Epidermal melanocyte (primary cell): ENCODE data around the gene AFF3.
"Not testable (repeated sequence)": the region's sequence is repeated elsewhere in the genome, so short reads cannot be mapped to it uniquely, and the experiment has no call there.

Experiments
- DNase-seq: peaks from one replicate; pipeline ENCODE4 v3.0.0; 2011; ENCODE audit warnings: low spot score; ENCODE audit not compliant: insufficient read length

AFF3 gene

GRCh38 chr2:99933894-99934650 lies 208.3 kb downstream of the AFF3 start:
- DNase-seq = no peak

- DNase-seq = not testable (repeated sequence)
Measured at GRCh38 chr2:99933491-99933890, 208.9 kb downstream of the AFF3 start.

- no peak for DNase-seq
Measured at GRCh38 chr2:99928470-99929053, 213.8 kb downstream of the AFF3 start.

- DNase-seq = not testable (repeated sequence)
Measured at GRCh38 chr2:99927690-99928207, 214.6 kb downstream of the AFF3 start.

- DNase-seq = no peak
Measured at GRCh38 chr2:99926986-99927385, 215.4 kb downstream of the AFF3 start.

GRCh38 chr2:99925960-99926359 lies 216.4 kb downstream of the AFF3 start:
- no peak for DNase-seq

GRCh38 chr2:99922664-99923063 lies 219.7 kb downstream of the AFF3 start:
- DNase-seq = no peak

GRCh38 chr2:99921903-99922302 lies 220.5 kb downstream of the AFF3 start:
- DNase-seq = no peak

GRCh38 chr2:99918389-99918788 lies 224.0 kb downstream of the AFF3 start:
- no peak for DNase-seq

GRCh38 chr2:99915108-99915675 lies 227.2 kb downstream of the AFF3 start:
- no peak for DNase-seq

- DNase-seq = no peak
Measured at GRCh38 chr2:99911736-99912135, 230.7 kb downstream of the AFF3 start.

- DNase-seq = no peak
Measured at GRCh38 chr2:99910902-99911301, 231.5 kb downstream of the AFF3 start.

GRCh38 chr2:99905636-99906035 lies 236.8 kb downstream of the AFF3 start:
- no peak for DNase-seq

- no peak for DNase-seq
Measured at GRCh38 chr2:99905025-99905424, 237.4 kb downstream of the AFF3 start.

GRCh38 chr2:99903981-99904380 lies 238.4 kb downstream of the AFF3 start:
- DNase-seq = no peak

GRCh38 chr2:99900556-99900955 lies 241.8 kb downstream of the AFF3 start:
- no peak for DNase-seq

GRCh38 chr2:99899882-99900281 lies 242.5 kb downstream of the AFF3 start:
- no peak for DNase-seq

GRCh38 chr2:99899058-99899855 lies 243.1 kb downstream of the AFF3 start:
- no peak for DNase-seq

GRCh38 chr2:99898336-99899048 lies 243.9 kb downstream of the AFF3 start:
- DNase-seq = no peak

GRCh38 chr2:99891428-99891780 lies 251.0 kb downstream of the AFF3 start:
- DNase-seq = no peak
